Glutamatergic neuron (in vitro differentiated cells): ENCODE measurements around the gene RPL35. TPM values are rescaled to one million over a fixed set of nuclear protein-coding genes. Genes with fewer than 3 reads are reported as not detected.
A peak's percentile ranks its signal among the peaks of the same experiment; 100 is the strongest.

ENCODE experiments used
- DNase-seq: peaks from one replicate; pipeline ENCODE4 v3.0.0; 2022
- H3K27ac Mint-ChIP-seq: one replicate; pipeline ENCODE4 v1.8.0; 2020; ENCODE audit warnings: mild to moderate bottlenecking, mixed read lengths, inconsistent platforms; ENCODE audit not compliant: unreplicated experiment
- H3K27me3 Mint-ChIP-seq: one replicate; pipeline ENCODE4 v1.8.0; 2020; ENCODE audit warnings: mild to moderate bottlenecking, moderate library complexity, mixed read lengths, inconsistent platforms; ENCODE audit not compliant: unreplicated experiment
- H3K36me3 Mint-ChIP-seq: one replicate; pipeline ENCODE4 v1.8.0; 2020; ENCODE audit warnings: mild to moderate bottlenecking, mixed read lengths, inconsistent platforms; ENCODE audit not compliant: unreplicated experiment
- H3K4me1 Mint-ChIP-seq: one replicate; pipeline ENCODE4 v1.8.0; 2020; ENCODE audit warnings: mild to moderate bottlenecking, low read depth, mixed read lengths, inconsistent platforms; ENCODE audit not compliant: unreplicated experiment
- H3K4me3 Mint-ChIP-seq: one replicate; pipeline ENCODE4 v1.8.0; 2020; ENCODE audit warnings: mild to moderate bottlenecking, mixed read lengths, inconsistent platforms; ENCODE audit not compliant: unreplicated experiment
- H3K9me3 Mint-ChIP-seq: one replicate; pipeline ENCODE4 v1.8.0; 2020; ENCODE audit warnings: mild to moderate bottlenecking, moderate library complexity, mixed read lengths, inconsistent platforms; ENCODE audit not compliant: unreplicated experiment
- CTCF ChIP-seq: fragments of 200-600 bp; sonication (generic); IDR thresholded peaks from one replicate; pipeline ENCODE4 v1.5.0; 2021; ENCODE audit not compliant: partially characterized antibody, unreplicated experiment
- long read RNA-seq: library from polyadenylated mRNA; unstranded; transcript quantifications from one replicate; pipeline ENCODE4 v2.0.0, GENCODE V29; 2020; ENCODE audit not compliant: unreplicated experiment
- total RNA-seq: library from RNA; stranded (reverse); fragmentation: NEBNext Ultra II Directional; extraction: Animal tissue kit (Norgen Biotek cat#: 25700); gene quantifications from one replicate; pipeline ENCODE4 v1.2.1, GENCODE V29; 2021; ENCODE audit not compliant: unreplicated experiment

Gene RPL35
- 559 TPM for total RNA-seq
- long read RNA-seq, transcript RPL35-201 (4 exons, 455 nt): major isoform, 409 of 453 reads
- long read RNA-seq, transcript RPL35-203 (3 exons, 785 nt): minor isoform, 36 of 453 reads
- long read RNA-seq, partial matches to known transcripts: 0 of 453 reads
- long read RNA-seq, other reads (novel, unspliced or antisense): 7 of 453 reads

GRCh38 chr9:124861342-124862229 lies at the start of gene RPL35, which contains the start of gene ARPC5L:
RPL35 (minus strand) TSS chr9:124861957; CDS start chr9:124861912, 45 bp downstream.
ARPC5L (plus strand) TSS chr9:124862130; CDS start chr9:124869291, 7,161 bp downstream.
- DNase-seq: peak; percentile 96
- H3K36me3 Mint-ChIP-seq: no peaks in the 10 kb centered on the region

DNA sequence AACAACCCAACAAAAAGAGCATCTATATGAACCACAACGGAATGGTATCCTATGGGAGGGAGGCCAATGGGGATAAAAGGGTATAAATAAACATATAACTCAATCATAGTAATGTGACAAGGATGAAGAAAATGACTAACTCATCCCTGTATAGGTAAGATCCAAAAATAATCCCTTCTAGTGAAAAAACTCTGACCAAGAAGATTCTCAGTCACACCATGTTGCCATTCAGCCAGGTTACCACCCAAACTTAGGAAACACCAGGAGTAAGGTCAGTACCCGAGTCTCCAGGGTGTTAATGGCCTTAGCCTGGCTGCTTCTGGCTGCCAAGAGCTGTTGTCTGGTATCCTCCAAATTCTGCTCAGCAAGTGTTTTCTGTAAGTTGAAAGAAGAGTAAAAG lies 46.3 kb upstream of the RPL35 start:
- H3K9me3 Mint-ChIP-seq: no peaks in the 10 kb centered on the region
- no peak for TF ChIP-seq CTCF
- H3K4me1 Mint-ChIP-seq: no peaks in the 10 kb centered on the region
- no peaks in the 10 kb centered on the region for H3K27me3 Mint-ChIP-seq
- peaks cover 13% of the 10 kb centered on the region for H3K36me3 Mint-ChIP-seq
- no peak overlapping the region for H3K4me3 Mint-ChIP-seq
- no peak for DNase-seq
- no peak overlapping the region for H3K27ac Mint-ChIP-seq

More at GRCh38 chr9:124861342-124862229, at the start of gene RPL35, which contains the start of gene ARPC5L:
- peaks cover 6% of the 10 kb centered on the region for H3K4me1 Mint-ChIP-seq
- H3K27me3 Mint-ChIP-seq: peaks cover 4% of the 10 kb centered on the region
- H3K9me3 Mint-ChIP-seq: peaks cover 6% of the 10 kb centered on the region
- H3K4me3 Mint-ChIP-seq: peak within 1 kb of the TSS; percentile 97
- TF ChIP-seq CTCF: peak; percentile 22
- H3K27ac Mint-ChIP-seq: peak within 1 kb of the TSS; percentile 91

DNA sequence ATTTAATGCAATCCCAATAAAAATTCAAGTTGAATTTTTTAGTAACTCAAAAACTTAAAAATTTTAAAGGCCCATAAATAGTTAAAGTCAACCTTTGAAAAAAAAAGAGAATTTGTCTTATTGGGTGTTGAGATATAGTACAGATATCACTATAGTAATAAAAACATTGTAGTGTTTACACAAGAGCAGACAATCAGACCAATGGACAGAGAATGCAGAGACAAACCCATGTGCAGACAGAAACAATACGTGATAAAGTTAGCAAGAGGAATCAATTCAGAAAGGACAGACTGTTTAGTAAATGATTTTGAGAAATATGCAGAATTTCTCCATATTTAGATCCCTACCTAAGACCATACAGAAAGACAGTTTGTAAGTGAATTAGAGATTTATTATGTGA lies 45.2 kb upstream of the RPL35 start:
- Mint-ChIP-seq H3K27me3 (no peaks in the 10 kb centered on the region), H3K4me1 (no peaks in the 10 kb centered on the region), H3K9me3 (no peaks in the 10 kb centered on the region), H3K36me3 (peaks cover 11% of the 10 kb centered on the region), H3K27ac (no peak overlapping the region), H3K4me3 (no peak overlapping the region)
- DNase-seq: no peak
- TF ChIP-seq CTCF: no peak

- Mint-ChIP-seq H3K36me3 (peaks cover 7% of the 10 kb centered on the region), H3K27ac (no peak overlapping the region)
Observed at GRCh38 chr9:124899845-124900244, 38.1 kb upstream of the RPL35 start.

More at GRCh38 chr9:124899845-124900244, 38.1 kb upstream of the RPL35 start:
- Mint-ChIP-seq H3K4me3 (no peak overlapping the region), H3K27me3 (peaks cover 2% of the 10 kb centered on the region), H3K9me3 (peaks cover 6% of the 10 kb centered on the region), H3K4me1 (peaks cover 2% of the 10 kb centered on the region)
- DNase-seq: no peak
- TF ChIP-seq CTCF: no peak
